Measurements from ENCODE around the gene FRS3. TPM values are rescaled to one million over a fixed set of nuclear protein-coding genes. Genes with fewer than 3 reads are reported as not detected.

The FRS3 gene
- total and polyA plus RNA-seq, 9 of the 15 experiments (the other 6 are each of a cell fraction or from before 2014, with no cell fraction given), result 0.03 to 3.7 (median 1.6) TPM

DNA sequence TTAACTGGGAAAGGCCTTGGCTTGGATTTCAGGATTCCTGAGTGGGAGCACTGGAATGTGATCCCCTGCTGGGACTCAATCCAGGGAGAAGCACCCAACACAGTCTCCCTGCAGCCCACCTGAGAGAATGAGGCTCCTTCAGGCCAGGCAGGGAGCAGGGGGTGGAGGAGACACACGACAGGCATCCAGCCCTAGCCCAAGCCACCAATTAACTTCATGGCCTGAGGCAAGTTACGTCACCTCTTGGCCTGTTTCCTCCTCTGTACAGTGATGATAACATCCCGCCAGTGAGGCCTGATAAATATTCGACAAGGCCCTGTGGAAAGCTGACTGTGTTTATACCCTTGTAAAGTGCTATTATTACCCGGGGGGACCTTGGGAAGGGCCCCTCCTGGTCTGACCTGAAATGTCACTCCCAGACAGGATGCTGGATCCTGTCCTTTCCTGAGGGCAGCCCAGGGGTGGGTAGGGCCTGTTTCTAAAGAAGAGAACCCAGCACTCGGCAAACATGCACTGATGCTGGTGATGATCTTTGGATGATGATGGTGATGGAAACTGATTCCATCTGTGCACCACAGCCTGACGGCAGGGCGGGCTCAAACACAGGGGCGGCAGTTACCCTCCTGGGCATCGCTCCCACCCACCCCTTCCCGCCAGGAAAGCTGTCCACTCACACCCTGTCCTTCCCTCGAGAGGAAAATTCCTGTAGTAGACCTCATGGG is 12.4 kb downstream of the FRS3 start (continued):
- TF ChIP-seq ZNF512 (tag; IDR thresholded peaks at IDR 0.05), result no peak
- peak; percentile 84 for TF ChIP-seq ARID1B (IDR thresholded peaks at IDR 0.05)
- no peak for TF ChIP-seq HEY1 (CRISPR knock-in tag; IDR thresholded peaks at IDR 0.05; ENCODE audit: borderline replicate concordance)
- peak; percentile 35; the same call in 1 of the 2 replicates for TF ChIP-seq SOX6 (IDR thresholded peaks at IDR 0.05)
- peak; percentile 82 for TF ChIP-seq CEBPG (CRISPR knock-in tag; IDR thresholded peaks at IDR 0.05)
- peak; percentile 81 to 87 for TF ChIP-seq CEBPG (tag; conservative IDR thresholded peaks at IDR 0.05 in 1 of 2, IDR thresholded peaks at IDR 0.05 in 1 of 2)
- TF ChIP-seq NFYB (IDR thresholded peaks at IDR 0.05; ENCODE audit: extremely low read depth, insufficient read length), result no peak
- TF ChIP-seq ATF1 (CRISPR knock-in tag; IDR thresholded peaks at IDR 0.05), result no peak
- TF ChIP-seq ATF1 (tag; IDR thresholded peaks at IDR 0.05), result peak; percentile 76
- TF ChIP-seq, protein P1, sequence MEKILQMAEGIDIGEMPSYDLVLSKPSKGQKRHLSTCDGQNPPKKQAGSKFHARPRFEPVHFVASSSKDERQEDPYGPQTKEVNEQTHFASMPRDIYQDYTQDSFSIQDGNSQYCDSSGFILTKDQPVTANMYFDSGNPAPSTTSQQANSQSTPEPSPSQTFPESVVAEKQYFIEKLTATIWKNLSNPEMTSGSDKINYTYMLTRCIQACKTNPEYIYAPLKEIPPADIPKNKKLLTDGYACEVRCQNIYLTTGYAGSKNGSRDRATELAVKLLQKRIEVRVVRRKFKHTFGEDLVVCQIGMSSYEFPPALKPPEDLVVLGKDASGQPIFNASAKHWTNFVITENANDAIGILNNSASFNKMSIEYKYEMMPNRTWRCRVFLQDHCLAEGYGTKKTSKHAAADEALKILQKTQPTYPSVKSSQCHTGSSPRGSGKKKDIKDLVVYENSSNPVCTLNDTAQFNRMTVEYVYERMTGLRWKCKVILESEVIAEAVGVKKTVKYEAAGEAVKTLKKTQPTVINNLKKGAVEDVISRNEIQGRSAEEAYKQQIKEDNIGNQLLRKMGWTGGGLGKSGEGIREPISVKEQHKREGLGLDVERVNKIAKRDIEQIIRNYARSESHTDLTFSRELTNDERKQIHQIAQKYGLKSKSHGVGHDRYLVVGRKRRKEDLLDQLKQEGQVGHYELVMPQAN (IDR thresholded peaks at IDR 0.05; ENCODE audit: borderline replicate concordance), result no peak
- peak; percentile 35; the same call in 1 of the 2 replicates for TF ChIP-seq FOSL1 (tag; conservative IDR thresholded peaks at IDR 0.05)
- TF ChIP-seq L3MBTL2 (IDR thresholded peaks at IDR 0.05), result peak; percentile 41; the same call in 1 of the 2 replicates
- peak; percentile 76 for TF ChIP-seq ZFX (CRISPR knock-in tag; IDR thresholded peaks at IDR 0.05)
- TF ChIP-seq ZNF143 (CRISPR knock-in tag; IDR thresholded peaks at IDR 0.05), result no peak
- TF ChIP-seq HDGF (IDR thresholded peaks at IDR 0.05), result 0 out of 2 replicates have a peak, but pooled peaks have one; percentile 2
- TF ChIP-seq, protein P2, sequence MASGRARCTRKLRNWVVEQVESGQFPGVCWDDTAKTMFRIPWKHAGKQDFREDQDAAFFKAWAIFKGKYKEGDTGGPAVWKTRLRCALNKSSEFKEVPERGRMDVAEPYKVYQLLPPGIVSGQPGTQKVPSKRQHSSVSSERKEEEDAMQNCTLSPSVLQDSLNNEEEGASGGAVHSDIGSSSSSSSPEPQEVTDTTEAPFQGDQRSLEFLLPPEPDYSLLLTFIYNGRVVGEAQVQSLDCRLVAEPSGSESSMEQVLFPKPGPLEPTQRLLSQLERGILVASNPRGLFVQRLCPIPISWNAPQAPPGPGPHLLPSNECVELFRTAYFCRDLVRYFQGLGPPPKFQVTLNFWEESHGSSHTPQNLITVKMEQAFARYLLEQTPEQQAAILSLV (tag; IDR thresholded peaks at IDR 0.05), result no peak
- TF ChIP-seq, protein P3, sequence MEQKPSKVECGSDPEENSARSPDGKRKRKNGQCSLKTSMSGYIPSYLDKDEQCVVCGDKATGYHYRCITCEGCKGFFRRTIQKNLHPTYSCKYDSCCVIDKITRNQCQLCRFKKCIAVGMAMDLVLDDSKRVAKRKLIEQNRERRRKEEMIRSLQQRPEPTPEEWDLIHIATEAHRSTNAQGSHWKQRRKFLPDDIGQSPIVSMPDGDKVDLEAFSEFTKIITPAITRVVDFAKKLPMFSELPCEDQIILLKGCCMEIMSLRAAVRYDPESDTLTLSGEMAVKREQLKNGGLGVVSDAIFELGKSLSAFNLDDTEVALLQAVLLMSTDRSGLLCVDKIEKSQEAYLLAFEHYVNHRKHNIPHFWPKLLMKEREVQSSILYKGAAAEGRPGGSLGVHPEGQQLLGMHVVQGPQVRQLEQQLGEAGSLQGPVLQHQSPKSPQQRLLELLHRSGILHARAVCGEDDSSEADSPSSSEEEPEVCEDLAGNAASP (IDR thresholded peaks at IDR 0.05), result no peak
- TF ChIP-seq ZNF589 (CRISPR knock-in tag; IDR thresholded peaks at IDR 0.05; ENCODE audit: low read depth), result peak; percentile 64; the same call in 1 of the 2 replicates
- TF ChIP-seq CXXC5 (CRISPR knock-in tag; IDR thresholded peaks at IDR 0.05), result peak; percentile 97
- peak; percentile 80 for TF ChIP-seq CEBPB (tag; IDR thresholded peaks at IDR 0.05)
- TF ChIP-seq JUN (IDR thresholded peaks at IDR 0.05; ENCODE audit: borderline replicate concordance, low read depth, low read length), result peak; percentile 90
- TF ChIP-seq JUN (CRISPR knock-in tag; IDR thresholded peaks at IDR 0.05; ENCODE audit: borderline replicate concordance), result no peak
- peak; percentile 61; the same call in 1 of the 2 replicates for TF ChIP-seq SMARCE1 (IDR thresholded peaks at IDR 0.05)
- peak; percentile 48 for TF ChIP-seq MEIS2 (IDR thresholded peaks at IDR 0.05; ENCODE audit: partially characterized antibody)
- TF ChIP-seq RB1 (IDR thresholded peaks at IDR 0.05; ENCODE audit: low read depth), result 0 out of 2 replicates have a peak, but pooled peaks have one; percentile 15

All from K562 (cell line).